Mesenchymal stem cell (in vitro differentiated cells and primary cell): ENCODE results near the gene NANOG.

ENCODE experiments used
- DNase-seq: peaks from one replicate; pipeline ENCODE4 v3.0.0-alpha.2; 2013
- H2AFZ ChIP-seq: one replicate; pipeline ENCODE4 v1.6.1; 2013; ENCODE audit warnings: low read depth, mild to moderate bottlenecking, control low read depth, inconsistent platforms, low read length, moderate library complexity
- H2AK5ac ChIP-seq: 2 replicates; pipeline ENCODE4 v1.6.1; 2013; ENCODE audit warnings: low read length, moderate library complexity, mild to moderate bottlenecking, inconsistent platforms; ENCODE audit not compliant: severe bottlenecking
- H2BK120ac ChIP-seq: one replicate; pipeline ENCODE4 v1.6.1; 2013; ENCODE audit warnings: low read depth, mild to moderate bottlenecking, inconsistent platforms, low read length, moderate library complexity
- H2BK12ac ChIP-seq, 2 experiments: one replicate each; pipeline ENCODE4 v1.6.1; 2013; ENCODE audit warnings: inconsistent platforms in 2 of 2, low read length in 2 of 2, mild to moderate bottlenecking in 2 of 2, moderate library complexity in 2 of 2, control low read depth in 1 of 2
- H2BK15ac ChIP-seq: one replicate; pipeline ENCODE4 v1.6.1; 2013; ENCODE audit warnings: mild to moderate bottlenecking, low read depth, inconsistent platforms; ENCODE audit not compliant: poor library complexity, severe bottlenecking
- H2BK5ac ChIP-seq: 2 replicates; pipeline ENCODE4 v1.6.1; 2013; ENCODE audit warnings: low read depth, mild to moderate bottlenecking, low read length, control low read depth, inconsistent platforms; ENCODE audit not compliant: poor library complexity, severe bottlenecking
- H3K14ac ChIP-seq, 2 experiments: one replicate each; pipeline ENCODE4 v1.6.1; 2013; ENCODE audit warnings: inconsistent platforms in 2 of 2, low read length in 2 of 2, control low read depth in 1 of 2, mild to moderate bottlenecking in 1 of 2, moderate library complexity in 1 of 2
- H3K18ac ChIP-seq, 2 experiments: one replicate each; pipeline ENCODE4 v1.6.1; 2013; ENCODE audit warnings: inconsistent platforms in 2 of 2, low read length in 2 of 2, control low read depth in 1 of 2, low read depth in 1 of 2, mild to moderate bottlenecking in 1 of 2
- H3K23ac ChIP-seq, 2 experiments: one replicate each; pipeline ENCODE4 v1.6.1; 2013; ENCODE audit warnings: inconsistent platforms in 2 of 2, low read length in 2 of 2, mild to moderate bottlenecking in 2 of 2, moderate library complexity in 2 of 2, control low read depth in 1 of 2
- H3K27ac ChIP-seq: 2 replicates; pipeline ENCODE4 v1.5.1; 2013; ENCODE audit warnings: mild to moderate bottlenecking, moderate library complexity, low read length, control low read depth, inconsistent platforms; ENCODE audit not compliant: poor library complexity, severe bottlenecking
- H3K27me3 ChIP-seq, 2 experiments: 2 replicates each; pipeline versions ENCODE4 v1.6.1 to v1.7.0; 2013; ENCODE audit warnings: low read length in 2 of 2, mild to moderate bottlenecking in 2 of 2, moderate library complexity in 2 of 2, control low read depth in 1 of 2, inconsistent platforms in 1 of 2; ENCODE audit not compliant: control insufficient read depth in 1 of 2, insufficient read depth in 1 of 2
- H3K36me3 ChIP-seq, 2 experiments: 2 replicates each; pipeline versions ENCODE4 v1.6.1 to v1.7.0; 2013; ENCODE audit warnings: low read length in 2 of 2, control low read depth in 1 of 2, inconsistent platforms in 1 of 2, low read depth in 1 of 2, mild to moderate bottlenecking in 1 of 2; ENCODE audit not compliant: insufficient read depth in 2 of 2, control insufficient read depth in 1 of 2
- H3K4ac ChIP-seq, 2 experiments: one replicate each; pipeline ENCODE4 v1.6.1; 2013; ENCODE audit warnings: inconsistent platforms in 2 of 2, low read length in 2 of 2, mild to moderate bottlenecking in 2 of 2, moderate library complexity in 2 of 2, control low read depth in 1 of 2, low read depth in 1 of 2
- H3K4me1 ChIP-seq: 2 replicates; pipeline ENCODE4 v1.6.1; 2013; ENCODE audit warnings: low read depth, low read length, control low read depth; ENCODE audit not compliant: control insufficient read depth, insufficient read depth
- H3K4me2 ChIP-seq: 2 replicates; pipeline ENCODE4 v1.6.1; 2013; ENCODE audit warnings: low read length, mild to moderate bottlenecking, inconsistent platforms; ENCODE audit not compliant: poor library complexity, severe bottlenecking
- H3K4me3 ChIP-seq, 2 experiments: 2 replicates each; pipeline versions ENCODE4 v1.5.1 to v1.7.0; 2013; ENCODE audit warnings: low read length in 2 of 2, mild to moderate bottlenecking in 2 of 2, control low read depth in 1 of 2, low read depth in 1 of 2; ENCODE audit not compliant: insufficient read depth in 1 of 2
- H3K79me1 ChIP-seq: replicated peaks from 2 replicates; pipeline ENCODE4 v1.6.1; 2013; ENCODE audit warnings: mild to moderate bottlenecking, control low read depth, low read length, inconsistent platforms; ENCODE audit not compliant: poor library complexity, severe bottlenecking
- H3K9ac ChIP-seq: 2 replicates; pipeline ENCODE4 v1.7.0; 2013; ENCODE audit warnings: mild to moderate bottlenecking, low read length, moderate library complexity
- H3K9me3 ChIP-seq: 2 replicates; pipeline ENCODE4 v1.7.0; 2013; ENCODE audit warnings: mild to moderate bottlenecking, low read length; ENCODE audit not compliant: control insufficient read depth
- H4K8ac ChIP-seq: one replicate; pipeline ENCODE4 v1.6.1; 2013; ENCODE audit warnings: inconsistent platforms, mild to moderate bottlenecking, low read length, moderate library complexity
- H4K91ac ChIP-seq: one replicate; pipeline ENCODE4 v1.6.1; 2013; ENCODE audit warnings: mild to moderate bottlenecking, low read length, inconsistent platforms
- WGBS: methylation state at CpG from one replicate; pipeline ENCODE4 v1.1.7; 2013; ENCODE audit warnings: mixed read lengths; 5-methylcytosine and 5-hydroxymethylcytosine counted together

Gene NANOG

DNA sequence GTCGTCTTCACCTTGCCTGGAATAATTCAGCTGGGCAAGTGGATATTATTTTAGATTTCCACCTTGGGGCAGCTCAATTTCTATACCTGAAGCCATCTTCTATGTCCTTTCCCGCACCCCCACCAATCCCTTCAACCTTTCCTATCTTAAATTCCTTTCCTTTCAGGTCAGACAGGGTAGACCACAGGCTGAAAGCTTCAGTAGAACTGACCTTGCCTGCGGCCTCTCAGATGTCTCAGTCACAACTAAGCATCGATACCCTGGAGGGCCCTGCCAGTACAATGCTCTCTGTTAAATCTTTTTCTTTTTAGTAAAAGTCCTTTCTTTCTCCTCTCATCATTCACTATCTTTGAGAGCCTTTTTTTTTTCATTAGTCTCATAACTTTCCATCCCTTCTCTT, 44.6 kb downstream of the NANOG start:
- Histone ChIP-seq H2AFZ (no peak overlapping the region), H3K23ac (no peak overlapping the region), H3K36me3 (no peaks in the 10 kb centered on the region), H3K9ac (no peak overlapping the region), H3K27me3 (no peaks in the 10 kb centered on the region), H3K9me3 (no peaks in the 10 kb centered on the region), H3K4me1 (no peaks in the 10 kb centered on the region), H2AK5ac (no peak overlapping the region), H3K4ac (no peak overlapping the region), H3K4me3 (no peak overlapping the region), H4K8ac (no peak overlapping the region), H2BK12ac (no peak overlapping the region), H3K14ac (no peak overlapping the region), H2BK120ac (no peak overlapping the region), H4K91ac (no peak overlapping the region), H3K18ac (peak overlapping the region in 1 of 2 experiments; percentile 24), H3K4me2 (no peak overlapping the region), H2BK15ac (no peak overlapping the region), H3K79me1 (no peaks in the 10 kb centered on the region), H2BK5ac (no peak overlapping the region), H3K27ac (no peak overlapping the region)
- DNase-seq = no peak
- 81% methylated on average over 4 of the region's 4 CpGs for WGBS

DNA sequence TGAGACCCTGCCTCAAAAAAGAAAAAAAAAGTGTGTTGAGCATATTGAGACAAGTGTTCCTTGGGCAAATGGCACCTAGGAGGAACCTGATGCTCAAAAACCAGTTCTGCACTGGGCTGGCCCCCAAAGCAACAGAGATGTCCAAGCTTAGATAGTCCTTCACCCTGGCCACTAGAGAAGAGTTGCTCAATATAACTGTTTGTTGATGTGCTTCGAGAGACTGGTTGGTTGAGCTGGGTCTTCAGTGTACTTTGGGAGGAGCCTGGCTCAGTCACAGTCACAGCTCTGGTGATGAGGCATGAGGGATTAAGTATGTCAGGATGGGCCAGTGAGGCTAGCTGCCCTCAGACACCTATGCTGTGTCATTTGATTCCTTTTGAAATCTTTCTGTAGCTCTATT, 45.5 kb downstream of the NANOG start:
- Histone ChIP-seq H3K23ac (no peak overlapping the region), H3K14ac (no peak overlapping the region), H3K27ac (no peak overlapping the region), H3K4me1 (no peaks in the 10 kb centered on the region), H2AFZ (no peak overlapping the region), H4K91ac (no peak overlapping the region), H3K9me3 (no peaks in the 10 kb centered on the region), H3K4ac (no peak overlapping the region), H3K9ac (no peak overlapping the region), H4K8ac (no peak overlapping the region), H3K79me1 (no peaks in the 10 kb centered on the region), H2BK120ac (no peak overlapping the region), H3K4me3 (no peak overlapping the region), H3K18ac (no peak overlapping the region), H3K4me2 (no peak overlapping the region), H2BK15ac (no peak overlapping the region), H3K27me3 (no peaks in the 10 kb centered on the region), H3K36me3 (no peaks in the 10 kb centered on the region), H2AK5ac (no peak overlapping the region), H2BK12ac (no peak overlapping the region), H2BK5ac (no peak overlapping the region)
- 70% methylated on average over 1 of the region's 1 CpG for WGBS
- peak; percentile 60 for DNase-seq

DNA sequence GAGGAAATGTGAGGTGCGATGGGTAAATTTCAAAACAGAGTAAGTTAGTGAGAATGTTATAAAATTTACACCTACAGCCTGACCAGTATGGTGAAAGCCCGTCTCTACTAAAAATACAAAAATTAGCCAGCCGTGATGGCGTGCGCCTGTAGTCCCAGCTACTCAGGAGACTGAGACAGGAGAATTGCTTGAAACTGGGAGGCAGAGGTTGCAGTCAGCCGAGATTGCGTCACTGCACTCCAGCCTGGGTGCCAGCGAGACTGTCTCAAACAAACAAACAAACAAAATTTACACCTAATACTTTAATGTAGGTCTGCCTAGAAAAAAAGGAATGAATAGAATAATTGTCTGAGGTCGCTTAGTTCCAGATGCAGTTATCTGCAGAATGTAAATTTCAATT, 45.9 kb downstream of the NANOG start:
- no CpG with 5 or more reads among the region's 9 CpGs for WGBS

DNA sequence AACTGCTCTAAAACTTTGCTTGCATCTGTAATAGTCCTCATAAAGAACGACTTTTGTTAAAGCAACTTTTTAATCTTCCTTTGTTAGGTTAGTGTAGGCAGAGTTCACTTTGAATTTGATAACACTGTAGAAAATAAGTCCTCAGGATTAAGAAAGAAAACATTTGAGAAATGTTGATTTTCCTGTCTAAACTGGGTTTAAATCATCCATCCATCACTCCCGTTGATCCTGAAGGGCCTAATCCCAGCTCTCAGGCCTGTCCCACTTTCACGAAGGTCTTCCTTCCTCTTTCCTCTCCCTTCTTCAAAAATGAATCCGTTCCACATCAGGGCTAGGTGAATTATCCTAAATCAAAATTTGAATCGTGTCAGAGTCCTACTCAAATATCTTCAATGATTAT, 46.6 kb downstream of the NANOG start:
- H2BK120ac ChIP-seq = no peak overlapping the region
- H3K27me3 ChIP-seq = no peaks in the 10 kb centered on the region
- H3K23ac ChIP-seq = no peak overlapping the region
- no peak overlapping the region for H3K18ac ChIP-seq
- no peaks in the 10 kb centered on the region for H3K36me3 ChIP-seq
- no peak overlapping the region for H2BK15ac ChIP-seq
- H3K4me2 ChIP-seq = no peak overlapping the region
- H3K9me3 ChIP-seq = no peaks in the 10 kb centered on the region
- H4K8ac ChIP-seq = no peak overlapping the region
- no peak overlapping the region for H2BK12ac ChIP-seq
- no peak overlapping the region for H2BK5ac ChIP-seq
- no peak overlapping the region for H3K4ac ChIP-seq
- no peak overlapping the region for H3K27ac ChIP-seq
- no peak for DNase-seq
- no peaks in the 10 kb centered on the region for H3K4me1 ChIP-seq
- 69% methylated on average over 5 of the region's 5 CpGs for WGBS
- no peaks in the 10 kb centered on the region for H3K79me1 ChIP-seq
- no peak overlapping the region for H2AK5ac ChIP-seq
- H4K91ac ChIP-seq = no peak overlapping the region
- H3K4me3 ChIP-seq = no peak overlapping the region
- no peak overlapping the region for H3K9ac ChIP-seq
- no peak overlapping the region for H3K14ac ChIP-seq
- no peak overlapping the region for H2AFZ ChIP-seq

More for the DNA sequence above, 45.9 kb downstream of the NANOG start:
- Histone ChIP-seq H2AK5ac (no peak overlapping the region), H4K91ac (no peak overlapping the region), H3K4me2 (no peak overlapping the region), H2BK5ac (no peak overlapping the region), H3K23ac (no peak overlapping the region), H4K8ac (no peak overlapping the region), H3K36me3 (no peaks in the 10 kb centered on the region), H2BK15ac (no peak overlapping the region), H3K27ac (no peak overlapping the region), H3K9ac (no peak overlapping the region), H3K9me3 (no peaks in the 10 kb centered on the region), H2BK120ac (no peak overlapping the region), H3K4me1 (no peaks in the 10 kb centered on the region), H3K4me3 (no peak overlapping the region), H3K4ac (no peak overlapping the region), H3K14ac (no peak overlapping the region), H2AFZ (no peak overlapping the region), H3K27me3 (no peaks in the 10 kb centered on the region), H3K79me1 (no peaks in the 10 kb centered on the region), H3K18ac (no peak overlapping the region), H2BK12ac (no peak overlapping the region)
- no peak for DNase-seq
